ENCODE data around the gene GAL. TPM values are rescaled to one million over a fixed set of nuclear protein-coding genes. Genes with fewer than 3 reads are reported as not detected.

GAL gene
- total RNA-seq, 1 donor from 2014 or later, result 23.4 TPM

GRCh38 chr11:68714060-68714856, 29.9 kb downstream of the GAL start:
- Mint-ChIP-seq H3K4me3 (ENCODE audit: unreplicated experiment) (no peak overlapping the region), H3K27me3 (ENCODE audit: low read depth, unreplicated experiment) (peaks cover 32% of the 10 kb centered on the region), H3K4me1 (ENCODE audit: low read depth, unreplicated experiment) (no peaks in the 10 kb centered on the region), H3K27ac (ENCODE audit: unreplicated experiment) (no peak overlapping the region), H3K9me3 (ENCODE audit: unreplicated experiment) (peaks cover 16% of the 10 kb centered on the region), H3K36me3 (ENCODE audit: low read depth, unreplicated experiment) (peaks cover 3% of the 10 kb centered on the region)
- no peak overlapping the region for H3K27ac ChIP-seq (ENCODE audit: low read depth, low read length)
- TF ChIP-seq EZH2 (IDR thresholded peaks at IDR 0.05; ENCODE audit: insufficient read depth, low read length), result no peak
- TF ChIP-seq, protein P1, sequence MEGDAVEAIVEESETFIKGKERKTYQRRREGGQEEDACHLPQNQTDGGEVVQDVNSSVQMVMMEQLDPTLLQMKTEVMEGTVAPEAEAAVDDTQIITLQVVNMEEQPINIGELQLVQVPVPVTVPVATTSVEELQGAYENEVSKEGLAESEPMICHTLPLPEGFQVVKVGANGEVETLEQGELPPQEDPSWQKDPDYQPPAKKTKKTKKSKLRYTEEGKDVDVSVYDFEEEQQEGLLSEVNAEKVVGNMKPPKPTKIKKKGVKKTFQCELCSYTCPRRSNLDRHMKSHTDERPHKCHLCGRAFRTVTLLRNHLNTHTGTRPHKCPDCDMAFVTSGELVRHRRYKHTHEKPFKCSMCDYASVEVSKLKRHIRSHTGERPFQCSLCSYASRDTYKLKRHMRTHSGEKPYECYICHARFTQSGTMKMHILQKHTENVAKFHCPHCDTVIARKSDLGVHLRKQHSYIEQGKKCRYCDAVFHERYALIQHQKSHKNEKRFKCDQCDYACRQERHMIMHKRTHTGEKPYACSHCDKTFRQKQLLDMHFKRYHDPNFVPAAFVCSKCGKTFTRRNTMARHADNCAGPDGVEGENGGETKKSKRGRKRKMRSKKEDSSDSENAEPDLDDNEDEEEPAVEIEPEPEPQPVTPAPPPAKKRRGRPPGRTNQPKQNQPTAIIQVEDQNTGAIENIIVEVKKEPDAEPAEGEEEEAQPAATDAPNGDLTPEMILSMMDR (IDR thresholded peaks at IDR 0.05; ENCODE audit: insufficient read depth, low read depth, low read length), result no peak
- no peaks in the 10 kb centered on the region for H4K20me1 ChIP-seq (ENCODE audit: insufficient read depth, low read length)
- peaks cover 3% of the 10 kb centered on the region for H3K9me3 ChIP-seq (ENCODE audit: insufficient read depth, low read depth, low read length)
- H3K36me3 ChIP-seq (ENCODE audit: insufficient read depth, low read length), result no peaks in the 10 kb centered on the region
- FAIRE-seq, result no peak
- peaks cover 46% of the 10 kb centered on the region for H3K27me3 ChIP-seq (ENCODE audit: insufficient read depth, low read length)
- no peaks in the 10 kb centered on the region for H3K79me2 ChIP-seq (ENCODE audit: insufficient read depth, low read length)
- H2AFZ ChIP-seq (ENCODE audit: low read depth, low read length), result no peak overlapping the region
- no peak overlapping the region for H3K4me3 ChIP-seq (ENCODE audit: insufficient read depth, low read depth, low read length)
- DNase-seq (ENCODE audit: low read depth), result no peak
- no peak overlapping the region for H3K4me2 ChIP-seq (ENCODE audit: low read length)
- H3K9ac ChIP-seq (ENCODE audit: low read length), result no peak overlapping the region
- H3K4me1 ChIP-seq (ENCODE audit: insufficient read depth, low read length), result no peaks in the 10 kb centered on the region

DNA sequence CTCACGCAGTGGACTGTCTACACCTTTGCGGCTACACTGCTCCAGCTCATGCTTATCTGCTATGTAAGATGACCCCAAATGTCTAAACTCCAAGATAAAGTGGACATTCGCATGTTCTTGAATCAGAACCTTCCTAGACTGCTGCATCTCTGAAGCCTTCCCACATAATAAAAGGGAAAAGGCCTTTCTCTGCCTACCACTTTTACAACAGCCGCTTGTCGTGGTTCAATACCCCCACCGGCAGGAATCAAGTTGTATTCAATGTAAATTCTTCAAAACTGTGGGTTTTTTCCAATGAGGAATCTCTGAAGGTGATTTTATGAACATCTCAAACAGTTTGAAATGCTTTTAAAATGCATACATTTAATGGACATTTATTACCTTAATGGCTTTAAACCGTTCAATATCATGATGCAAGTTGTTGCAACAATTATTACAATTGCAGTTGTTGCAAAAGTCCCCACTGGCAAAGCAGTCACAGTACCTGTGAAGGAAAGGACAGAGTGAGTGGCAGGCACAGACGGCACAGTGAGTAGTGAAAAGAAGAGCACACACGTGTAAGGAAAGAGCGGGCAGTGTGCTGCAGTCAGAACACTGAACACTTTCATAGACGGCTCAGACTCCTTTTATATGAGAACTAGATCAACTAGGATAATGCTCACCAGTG, 31.2 kb downstream of the GAL start:
- no peak for FAIRE-seq
- Histone ChIP-seq H3K9ac (ENCODE audit: low read length) (no peak overlapping the region), H3K27ac (ENCODE audit: low read depth, low read length) (no peak overlapping the region), H3K4me2 (ENCODE audit: low read length) (no peak overlapping the region), H3K36me3 (ENCODE audit: insufficient read depth, low read length) (no peaks in the 10 kb centered on the region), H2AFZ (ENCODE audit: low read depth, low read length) (no peak overlapping the region), H4K20me1 (ENCODE audit: insufficient read depth, low read length) (no peaks in the 10 kb centered on the region), H3K79me2 (ENCODE audit: insufficient read depth, low read length) (no peaks in the 10 kb centered on the region), H3K27me3 (ENCODE audit: insufficient read depth, low read length) (peaks cover 50% of the 10 kb centered on the region), H3K4me3 (ENCODE audit: insufficient read depth, low read depth, low read length) (no peak overlapping the region), H3K9me3 (ENCODE audit: insufficient read depth, low read depth, low read length) (peaks cover 7% of the 10 kb centered on the region), H3K4me1 (ENCODE audit: insufficient read depth, low read length) (no peaks in the 10 kb centered on the region)
- peaks cover 4% of the 10 kb centered on the region for H3K36me3 Mint-ChIP-seq (ENCODE audit: low read depth, unreplicated experiment)
- H3K27ac Mint-ChIP-seq (ENCODE audit: unreplicated experiment), result no peak overlapping the region
- peaks cover 35% of the 10 kb centered on the region for H3K27me3 Mint-ChIP-seq (ENCODE audit: low read depth, unreplicated experiment)
- peaks cover 25% of the 10 kb centered on the region for H3K9me3 Mint-ChIP-seq (ENCODE audit: unreplicated experiment)
- no peaks in the 10 kb centered on the region for H3K4me1 Mint-ChIP-seq (ENCODE audit: low read depth, unreplicated experiment)
- TF ChIP-seq, protein P1 (IDR thresholded peaks at IDR 0.05; ENCODE audit: insufficient read depth, low read depth, low read length), result no peak
- no peak for TF ChIP-seq EZH2 (IDR thresholded peaks at IDR 0.05; ENCODE audit: insufficient read depth, low read length)
- H3K4me3 Mint-ChIP-seq (ENCODE audit: unreplicated experiment), result no peak overlapping the region
- DNase-seq (ENCODE audit: low read depth), result no peak
